GM18508 (cell line): ENCODE data around the gene ZSWIM6.

ENCODE experiments used
- ATAC-seq: cut with Tn5 transposase; IDR thresholded peaks from one replicate; pipeline ENCODE4 v1.9.1; 2021; ENCODE audit warnings: moderate number of reproducible peaks; ENCODE audit not compliant: insufficient read depth, unreplicated experiment

ZSWIM6 gene

DNA sequence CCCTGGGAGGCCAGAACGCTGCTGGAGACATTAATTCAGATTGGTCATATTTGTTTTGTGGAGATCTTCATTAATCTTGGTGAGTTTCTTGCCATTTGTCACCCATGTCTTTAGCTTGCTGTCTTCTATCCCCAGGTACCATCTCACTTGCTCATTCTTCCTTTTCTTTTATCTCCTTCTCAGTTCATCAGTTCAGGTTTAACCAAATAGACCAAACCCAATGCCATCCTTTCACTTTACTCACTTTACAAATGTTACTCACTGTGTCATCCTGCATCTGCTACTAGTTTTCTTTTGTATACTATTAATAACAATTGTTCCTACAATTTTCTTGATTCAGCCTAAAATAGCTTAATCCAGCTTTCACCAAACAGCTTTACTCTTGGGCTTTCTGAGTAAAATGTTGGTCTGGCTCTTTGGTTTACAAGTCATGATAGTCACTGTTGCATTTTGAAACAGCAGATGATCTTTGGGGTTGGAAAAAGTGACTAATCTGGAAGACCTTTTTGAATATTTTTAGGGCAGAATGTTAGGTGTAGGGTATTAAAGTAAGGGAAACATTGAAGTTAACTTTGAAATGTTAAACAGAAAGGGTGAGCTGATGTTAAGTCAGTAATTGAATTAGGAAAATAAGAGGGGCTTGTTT lies 246.9 kb downstream of the ZSWIM6 start:
- no peak for ATAC-seq

DNA sequence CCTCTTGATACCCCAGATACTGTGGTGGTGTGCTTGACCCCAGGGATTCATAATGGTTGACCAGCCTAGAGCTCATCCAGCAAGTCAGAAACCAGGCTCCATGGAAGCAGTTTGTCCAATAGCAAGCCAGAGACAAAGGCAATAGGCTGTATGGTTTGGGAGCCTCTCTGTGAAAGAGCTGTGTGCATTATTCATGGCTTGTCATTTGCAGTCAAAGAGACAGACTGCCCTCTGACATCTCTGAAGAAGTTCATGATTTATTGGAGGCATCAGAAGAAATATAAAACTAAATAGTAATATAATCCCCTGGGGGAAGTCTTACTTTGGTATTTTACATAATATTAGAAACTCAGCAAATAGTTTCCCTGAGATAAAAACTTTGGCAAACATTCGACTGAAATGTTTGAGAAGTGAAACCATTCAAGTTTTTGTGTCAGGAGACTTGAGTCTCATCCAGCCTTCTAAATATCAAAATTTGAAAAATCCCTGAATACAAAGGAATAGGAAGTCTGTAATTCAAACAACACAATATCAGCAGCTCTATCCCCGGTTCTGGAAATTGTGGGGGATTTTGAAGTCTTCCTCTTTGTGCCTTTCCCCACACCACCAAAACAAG lies 250.3 kb downstream of the ZSWIM6 start:
- ATAC-seq: no peak

DNA sequence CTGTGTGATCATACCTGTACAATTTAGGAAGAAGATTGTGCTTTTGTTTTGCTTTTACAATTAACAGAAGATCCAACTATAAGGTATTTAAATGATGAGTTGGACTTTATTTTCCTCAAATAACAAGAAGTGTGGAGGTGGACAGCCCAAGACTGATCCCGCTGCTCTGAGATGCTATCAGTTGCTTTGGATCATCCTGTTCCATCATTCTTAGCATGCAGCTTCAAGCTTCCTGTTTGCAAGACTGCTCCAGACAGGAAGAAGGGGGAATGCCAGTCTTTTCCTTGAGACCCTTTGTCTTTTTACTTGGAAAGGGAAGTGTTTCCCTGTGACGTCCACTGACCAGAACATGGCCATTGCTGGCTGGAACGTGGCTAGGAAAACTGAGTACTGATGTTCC lies 250.8 kb downstream of the ZSWIM6 start:
- no peak for ATAC-seq

GRCh38 chr5:61586096-61587084 lies 254.3 kb downstream of the ZSWIM6 start:
- ATAC-seq: no peak

DNA sequence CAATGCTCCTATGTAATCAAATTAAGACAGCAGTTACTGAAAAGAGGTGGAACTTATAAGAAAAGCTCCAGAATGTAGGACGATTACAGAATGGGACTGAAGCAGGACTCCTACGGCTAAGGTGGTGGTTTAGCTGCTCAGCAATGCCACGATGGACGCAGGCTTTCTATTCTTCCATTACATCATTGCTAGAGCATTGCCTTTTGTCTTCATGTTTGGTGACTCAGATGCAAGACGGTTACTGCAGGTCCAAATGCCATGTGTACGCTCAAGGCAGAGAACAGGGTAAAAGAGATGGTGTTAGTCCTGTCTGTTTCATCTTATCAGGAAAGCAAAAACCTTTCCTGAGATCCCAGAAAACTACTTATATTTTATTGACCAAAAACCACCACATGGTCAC lies 255.1 kb downstream of the ZSWIM6 start:
- no peak for ATAC-seq

- ATAC-seq: no peak
Observed at GRCh38 chr5:61588216-61588615, 256.2 kb downstream of the ZSWIM6 start.

GRCh38 chr5:61589946-61590345 lies 257.9 kb downstream of the ZSWIM6 start:
- no peak for ATAC-seq

GRCh38 chr5:61590473-61590872 lies 258.4 kb downstream of the ZSWIM6 start:
- no peak for ATAC-seq

GRCh38 chr5:61591859-61592258 lies 259.8 kb downstream of the ZSWIM6 start:
- ATAC-seq: no peak

DNA sequence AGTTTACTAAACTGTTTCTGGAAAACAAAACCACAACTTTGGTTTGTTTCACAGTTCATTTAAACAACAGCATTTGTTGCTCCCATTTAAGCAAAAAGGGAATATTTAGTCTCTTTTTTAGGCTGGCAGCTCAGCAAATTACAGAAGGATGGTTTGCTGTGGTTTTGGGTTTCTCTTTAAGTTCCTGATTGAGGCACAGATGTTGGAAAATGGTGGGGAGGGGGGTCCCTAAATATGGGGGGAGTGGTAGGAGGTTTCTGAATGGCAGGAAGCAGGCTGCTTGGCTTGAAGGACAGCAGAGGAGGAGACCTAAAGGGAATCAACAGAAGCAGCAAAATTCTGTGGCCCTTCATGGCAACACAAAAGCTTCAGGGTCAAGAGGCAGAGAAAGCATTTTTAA lies 263.4 kb downstream of the ZSWIM6 start:
- ATAC-seq: no peak
